Neural cell (in vitro differentiated cells): ENCODE results near the gene HIVEP3. TPM values are rescaled to one million over a fixed set of nuclear protein-coding genes. Genes with fewer than 3 reads are reported as not detected.

Source experiments
- H2AFZ ChIP-seq: fragments of 200-600, 300-800 bp; sonication (generic), shearing (Covaris generic); 2 replicates; pipeline ENCODE4 v1.6.0; 2014; ENCODE audit warnings: low read depth, mild to moderate bottlenecking, antibody characterized with exemption, low read length, moderate library complexity
- H3F3A ChIP-seq: fragments of 200-600 bp; shearing (Covaris generic); 2 replicates; pipeline ENCODE4 v1.6.1; 2016; ENCODE audit warnings: mild to moderate bottlenecking, moderate library complexity, mixed read lengths, antibody characterized with exemption, low read length; ENCODE audit not compliant: insufficient read depth, poor library complexity, severe bottlenecking
- H3K27ac ChIP-seq: fragments of 200-600, 300-800 bp; sonication (generic), shearing (Covaris generic); 2 replicates; pipeline ENCODE4 v1.5.1; 2014; ENCODE audit warnings: mild to moderate bottlenecking, low read length, moderate library complexity
- H3K27me3 ChIP-seq: fragments of 300-800, 200-600 bp; sonication (generic), shearing (Covaris generic); 2 replicates; pipeline ENCODE4 v1.6.0; 2014; ENCODE audit warnings: mild to moderate bottlenecking, low read depth, low read length, moderate library complexity; ENCODE audit not compliant: insufficient read depth
- H3K36me3 ChIP-seq: fragments of 300-800, 200-600 bp; sonication (generic), shearing (Covaris generic); 2 replicates; pipeline ENCODE4 v1.5.1; 2014; ENCODE audit warnings: mild to moderate bottlenecking, antibody characterized with exemption, low read length, moderate library complexity; ENCODE audit not compliant: insufficient read depth
- H3K4me2 ChIP-seq: fragments of 300-800, 200-600 bp; sonication (generic), shearing (Covaris generic); 2 replicates; pipeline ENCODE4 v1.6.0; 2014; ENCODE audit warnings: mild to moderate bottlenecking, low read length
- H3K4me3 ChIP-seq: fragments of 300-800, 200-600 bp; sonication (generic), shearing (Covaris generic); 2 replicates; pipeline ENCODE4 v1.5.1; 2014; ENCODE audit warnings: mild to moderate bottlenecking, low read length, moderate library complexity
- H3K79me2 ChIP-seq: fragments of 200-600 bp; shearing (Covaris generic); replicated peaks from 2 replicates; pipeline ENCODE4 v1.6.0; 2014; ENCODE audit warnings: mild to moderate bottlenecking, low read length, moderate library complexity; ENCODE audit not compliant: insufficient read depth
- H3K9ac ChIP-seq: fragments of 300-800, 200-600 bp; sonication (generic), shearing (Covaris generic); 2 replicates; pipeline ENCODE4 v1.6.1; 2016; ENCODE audit warnings: mild to moderate bottlenecking, low read length, mixed read lengths
- H3K9me2 ChIP-seq: fragments of 200-600 bp; shearing (Covaris generic); 2 replicates; pipeline ENCODE4 v1.6.1; 2016; ENCODE audit warnings: mild to moderate bottlenecking, low read length, mixed read lengths; ENCODE audit not compliant: insufficient read depth
- H3K9me3 ChIP-seq: fragments of 200-600, 300-800 bp; sonication (generic), shearing (Covaris generic); 2 replicates; pipeline ENCODE4 v1.6.1; 2016; ENCODE audit warnings: mild to moderate bottlenecking, mixed run types, low read length, moderate library complexity, mixed read lengths
- H4K20me1 ChIP-seq: fragments of 200-600 bp; shearing (Covaris generic); 2 replicates; pipeline ENCODE4 v1.6.1; 2016; ENCODE audit warnings: mild to moderate bottlenecking, mixed run types; ENCODE audit not compliant: insufficient read depth
- EP300 ChIP-seq: fragments of 450-650 bp; conservative IDR thresholded peaks from 2 replicates; pipeline ENCODE4 v1.6.1; 2014; ENCODE audit warnings: antibody characterized with exemption, mild to moderate bottlenecking, moderate library complexity; ENCODE audit not compliant: poor library complexity, severe bottlenecking
- EZH2 ChIP-seq: fragments of 200-600, 300-800 bp; shearing (Covaris generic), sonication (generic); IDR thresholded peaks from 2 replicates; pipeline ENCODE4 v1.6.1; 2014; ENCODE audit warnings: antibody characterized with exemption, low read length, borderline replicate concordance, mild to moderate bottlenecking; ENCODE audit not compliant: insufficient read depth, poor library complexity, severe bottlenecking
- MXI1 ChIP-seq: fragments of 450-650 bp; conservative IDR thresholded peaks from 2 replicates; pipeline ENCODE4 v1.6.1; 2014; ENCODE audit warnings: antibody characterized with exemption, mild to moderate bottlenecking; ENCODE audit not compliant: poor library complexity, severe bottlenecking
- POLR2AphosphoS5 ChIP-seq: IDR thresholded peaks from 2 replicates; pipeline ENCODE4 v1.6.1; 2012
- RAD21 ChIP-seq: fragments of 450-650 bp; conservative IDR thresholded peaks from 2 replicates; pipeline ENCODE4 v1.6.1; 2014; ENCODE audit warnings: antibody characterized with exemption, mild to moderate bottlenecking, moderate library complexity
- SMC3 ChIP-seq: fragments of 450-650 bp; conservative IDR thresholded peaks from 2 replicates; pipeline ENCODE4 v1.6.1; 2014; ENCODE audit warnings: antibody characterized with exemption, mild to moderate bottlenecking, moderate library complexity; ENCODE audit not compliant: poor library complexity
- TAF1 ChIP-seq: IDR thresholded peaks from 2 replicates; pipeline ENCODE4 v1.6.1; 2012; ENCODE audit warnings: low read depth
- polyA plus RNA-seq: library from polyadenylated mRNA; depleted of rRNA; stranded (reverse); fragments of >200 nt; gene quantifications from 2 replicates; pipeline ENCODE4 v1.2.3, GENCODE V29; 2014
- TF ChIP-seq, protein P1 (sequence below): IDR thresholded peaks from 2 replicates; pipeline ENCODE4 v1.6.1; 2012; ENCODE audit warnings: borderline replicate concordance
- TF ChIP-seq, protein P2 (sequence below): fragments of 450-650 bp; IDR thresholded peaks from 2 replicates; pipeline ENCODE4 v1.5.1; 2014; ENCODE audit warnings: antibody characterized with exemption, mild to moderate bottlenecking, moderate library complexity; ENCODE audit not compliant: poor library complexity, severe bottlenecking

HIVEP3 gene
- polyA plus RNA-seq, 1 donor from 2014 or later: 2.6 TPM

DNA sequence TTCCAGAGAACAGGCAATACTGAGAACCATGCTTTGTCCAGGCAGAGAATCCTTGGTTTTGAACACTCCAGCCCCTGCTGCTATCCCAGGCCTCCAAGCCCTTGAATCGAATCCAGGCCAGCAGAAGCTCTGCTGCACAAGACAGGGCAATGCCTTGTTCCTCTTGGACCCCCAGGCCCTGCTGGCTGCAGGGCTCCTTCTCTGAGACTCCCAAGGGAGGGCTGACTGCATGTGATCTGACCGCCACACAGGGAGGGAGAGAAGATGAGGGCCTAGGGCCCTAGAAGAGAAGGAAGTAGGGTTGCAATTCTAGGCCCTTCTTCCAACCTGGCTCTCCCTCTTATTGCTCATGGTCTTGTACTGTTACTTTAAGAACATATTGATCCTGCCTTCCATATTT lies 273.7 kb downstream of the HIVEP3 start:
- H3K9me3 ChIP-seq: no peaks in the 10 kb centered on the region
- H3K27me3 ChIP-seq: no peaks in the 10 kb centered on the region
- no peaks in the 10 kb centered on the region for H3F3A ChIP-seq
- H4K20me1 ChIP-seq: no peaks in the 10 kb centered on the region
- H3K9ac ChIP-seq: no peak overlapping the region
- no peak overlapping the region for H3K4me3 ChIP-seq
- no peaks in the 10 kb centered on the region for H3K36me3 ChIP-seq
- H3K9me2 ChIP-seq: no peaks in the 10 kb centered on the region
- H3K4me2 ChIP-seq: no peak overlapping the region
- no peak overlapping the region for H3K27ac ChIP-seq
- TF ChIP-seq EZH2: no peak
- TF ChIP-seq, protein P1, sequence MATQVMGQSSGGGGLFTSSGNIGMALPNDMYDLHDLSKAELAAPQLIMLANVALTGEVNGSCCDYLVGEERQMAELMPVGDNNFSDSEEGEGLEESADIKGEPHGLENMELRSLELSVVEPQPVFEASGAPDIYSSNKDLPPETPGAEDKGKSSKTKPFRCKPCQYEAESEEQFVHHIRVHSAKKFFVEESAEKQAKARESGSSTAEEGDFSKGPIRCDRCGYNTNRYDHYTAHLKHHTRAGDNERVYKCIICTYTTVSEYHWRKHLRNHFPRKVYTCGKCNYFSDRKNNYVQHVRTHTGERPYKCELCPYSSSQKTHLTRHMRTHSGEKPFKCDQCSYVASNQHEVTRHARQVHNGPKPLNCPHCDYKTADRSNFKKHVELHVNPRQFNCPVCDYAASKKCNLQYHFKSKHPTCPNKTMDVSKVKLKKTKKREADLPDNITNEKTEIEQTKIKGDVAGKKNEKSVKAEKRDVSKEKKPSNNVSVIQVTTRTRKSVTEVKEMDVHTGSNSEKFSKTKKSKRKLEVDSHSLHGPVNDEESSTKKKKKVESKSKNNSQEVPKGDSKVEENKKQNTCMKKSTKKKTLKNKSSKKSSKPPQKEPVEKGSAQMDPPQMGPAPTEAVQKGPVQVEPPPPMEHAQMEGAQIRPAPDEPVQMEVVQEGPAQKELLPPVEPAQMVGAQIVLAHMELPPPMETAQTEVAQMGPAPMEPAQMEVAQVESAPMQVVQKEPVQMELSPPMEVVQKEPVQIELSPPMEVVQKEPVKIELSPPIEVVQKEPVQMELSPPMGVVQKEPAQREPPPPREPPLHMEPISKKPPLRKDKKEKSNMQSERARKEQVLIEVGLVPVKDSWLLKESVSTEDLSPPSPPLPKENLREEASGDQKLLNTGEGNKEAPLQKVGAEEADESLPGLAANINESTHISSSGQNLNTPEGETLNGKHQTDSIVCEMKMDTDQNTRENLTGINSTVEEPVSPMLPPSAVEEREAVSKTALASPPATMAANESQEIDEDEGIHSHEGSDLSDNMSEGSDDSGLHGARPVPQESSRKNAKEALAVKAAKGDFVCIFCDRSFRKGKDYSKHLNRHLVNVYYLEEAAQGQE: no peak
- no peaks in the 10 kb centered on the region for H3K79me2 ChIP-seq
- H2AFZ ChIP-seq: no peak overlapping the region

DNA sequence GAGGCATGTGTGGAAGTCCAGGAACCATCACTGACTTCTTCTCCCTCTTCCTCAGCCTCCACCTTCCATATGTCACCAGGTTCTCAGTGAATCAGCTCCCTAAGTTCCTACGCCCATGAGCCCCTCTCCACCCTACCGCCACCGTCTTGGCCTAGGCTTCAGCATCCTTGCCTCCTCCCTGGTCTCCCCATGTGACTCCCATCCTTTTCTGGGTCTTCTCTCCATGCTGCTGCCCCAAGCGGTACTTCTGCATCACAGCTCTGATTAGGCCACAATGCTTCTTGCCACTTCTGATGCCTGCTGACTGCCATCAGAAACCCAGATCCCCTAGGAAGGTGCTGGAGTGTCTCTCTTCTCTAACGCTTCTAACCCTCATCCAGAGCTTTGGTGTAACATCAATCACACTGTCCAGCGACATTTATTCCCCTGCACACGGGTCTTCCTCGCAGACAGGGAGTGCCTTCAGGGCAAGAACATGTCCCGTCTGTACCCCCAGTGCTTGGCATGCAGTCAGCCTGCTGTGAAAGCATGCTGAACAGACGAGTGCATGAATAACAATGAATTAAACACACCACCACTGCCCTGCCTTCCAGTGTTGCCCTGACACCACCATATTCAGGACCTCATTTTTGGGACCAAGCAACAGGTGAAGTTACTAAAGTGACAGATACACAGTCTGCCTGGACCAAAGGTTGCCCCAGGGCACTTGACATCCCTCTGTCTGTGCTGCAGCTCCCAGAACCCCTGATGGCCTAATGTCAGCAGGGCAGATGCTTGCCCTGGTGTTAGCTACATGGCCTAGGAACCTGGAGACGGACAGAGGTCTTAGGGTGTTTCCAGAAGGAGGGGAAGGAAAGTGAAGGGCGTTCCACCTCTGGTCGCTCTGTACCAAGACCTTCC lies 275.6 kb downstream of the HIVEP3 start:
- Histone ChIP-seq H3K79me2 (no peaks in the 10 kb centered on the region), H2AFZ (no peak overlapping the region), H4K20me1 (no peaks in the 10 kb centered on the region), H3K27me3 (no peaks in the 10 kb centered on the region), H3K4me3 (no peak overlapping the region), H3F3A (no peaks in the 10 kb centered on the region), H3K27ac (no peak overlapping the region), H3K4me2 (no peak overlapping the region), H3K36me3 (no peaks in the 10 kb centered on the region), H3K9ac (no peak overlapping the region), H3K9me3 (no peaks in the 10 kb centered on the region), H3K9me2 (no peaks in the 10 kb centered on the region)
- TF ChIP-seq MXI1 (no peak), EZH2 (no peak), SMC3 (no peak), TAF1 (no peak), EP300 (no peak), RAD21 (no peak), POLR2AphosphoS5 (no peak)
- TF ChIP-seq, protein P2, sequence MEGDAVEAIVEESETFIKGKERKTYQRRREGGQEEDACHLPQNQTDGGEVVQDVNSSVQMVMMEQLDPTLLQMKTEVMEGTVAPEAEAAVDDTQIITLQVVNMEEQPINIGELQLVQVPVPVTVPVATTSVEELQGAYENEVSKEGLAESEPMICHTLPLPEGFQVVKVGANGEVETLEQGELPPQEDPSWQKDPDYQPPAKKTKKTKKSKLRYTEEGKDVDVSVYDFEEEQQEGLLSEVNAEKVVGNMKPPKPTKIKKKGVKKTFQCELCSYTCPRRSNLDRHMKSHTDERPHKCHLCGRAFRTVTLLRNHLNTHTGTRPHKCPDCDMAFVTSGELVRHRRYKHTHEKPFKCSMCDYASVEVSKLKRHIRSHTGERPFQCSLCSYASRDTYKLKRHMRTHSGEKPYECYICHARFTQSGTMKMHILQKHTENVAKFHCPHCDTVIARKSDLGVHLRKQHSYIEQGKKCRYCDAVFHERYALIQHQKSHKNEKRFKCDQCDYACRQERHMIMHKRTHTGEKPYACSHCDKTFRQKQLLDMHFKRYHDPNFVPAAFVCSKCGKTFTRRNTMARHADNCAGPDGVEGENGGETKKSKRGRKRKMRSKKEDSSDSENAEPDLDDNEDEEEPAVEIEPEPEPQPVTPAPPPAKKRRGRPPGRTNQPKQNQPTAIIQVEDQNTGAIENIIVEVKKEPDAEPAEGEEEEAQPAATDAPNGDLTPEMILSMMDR: no peak
